ENCODE data around the gene TMEM156.
A peak's percentile ranks its signal among the peaks of the same experiment; 100 is the strongest.

DNA sequence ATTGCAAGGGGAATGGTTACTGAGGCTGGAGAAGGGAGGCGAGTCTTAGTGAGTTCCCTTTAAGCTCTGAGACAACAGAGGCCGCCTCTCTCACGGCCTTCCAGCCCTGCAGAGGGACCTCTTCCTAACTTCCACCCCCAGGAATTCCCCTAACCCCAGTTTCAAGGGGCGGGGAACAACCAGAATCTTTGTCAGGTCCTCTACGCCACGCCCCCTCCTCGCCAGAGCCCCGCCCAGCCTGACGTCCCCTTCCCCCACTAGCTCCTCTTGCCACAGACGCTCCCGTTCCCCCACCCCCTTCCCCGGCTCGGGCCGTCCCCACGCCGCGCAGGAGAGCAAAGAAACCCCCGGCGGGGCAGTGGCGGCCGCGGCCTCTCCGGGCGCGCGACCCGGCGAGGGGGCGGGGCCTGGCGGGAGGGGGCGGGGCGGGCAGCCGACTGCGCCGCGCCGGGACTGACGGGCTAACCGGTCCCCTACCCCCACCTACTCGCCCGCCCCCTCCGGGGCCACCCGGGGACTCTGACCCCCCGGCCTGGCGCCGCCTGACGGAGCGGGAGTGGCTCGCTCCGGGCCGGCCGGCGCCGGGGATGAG is 12.3 kb upstream of the TMEM156 start:
- TF ChIP-seq, protein P1, sequence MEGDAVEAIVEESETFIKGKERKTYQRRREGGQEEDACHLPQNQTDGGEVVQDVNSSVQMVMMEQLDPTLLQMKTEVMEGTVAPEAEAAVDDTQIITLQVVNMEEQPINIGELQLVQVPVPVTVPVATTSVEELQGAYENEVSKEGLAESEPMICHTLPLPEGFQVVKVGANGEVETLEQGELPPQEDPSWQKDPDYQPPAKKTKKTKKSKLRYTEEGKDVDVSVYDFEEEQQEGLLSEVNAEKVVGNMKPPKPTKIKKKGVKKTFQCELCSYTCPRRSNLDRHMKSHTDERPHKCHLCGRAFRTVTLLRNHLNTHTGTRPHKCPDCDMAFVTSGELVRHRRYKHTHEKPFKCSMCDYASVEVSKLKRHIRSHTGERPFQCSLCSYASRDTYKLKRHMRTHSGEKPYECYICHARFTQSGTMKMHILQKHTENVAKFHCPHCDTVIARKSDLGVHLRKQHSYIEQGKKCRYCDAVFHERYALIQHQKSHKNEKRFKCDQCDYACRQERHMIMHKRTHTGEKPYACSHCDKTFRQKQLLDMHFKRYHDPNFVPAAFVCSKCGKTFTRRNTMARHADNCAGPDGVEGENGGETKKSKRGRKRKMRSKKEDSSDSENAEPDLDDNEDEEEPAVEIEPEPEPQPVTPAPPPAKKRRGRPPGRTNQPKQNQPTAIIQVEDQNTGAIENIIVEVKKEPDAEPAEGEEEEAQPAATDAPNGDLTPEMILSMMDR (conservative IDR thresholded peaks at IDR 0.05; ENCODE audit: low read depth in 2 of 2): peak in 1 of 2 experiments; percentile 25; a peak in 2 of 4 replicates
- TF ChIP-seq EZH2phosphoT487 (IDR thresholded peaks at IDR 0.05; ENCODE audit: unreplicated experiment) (no peak), POLR2AphosphoS5 (IDR thresholded peaks at IDR 0.05; ENCODE audit: low read depth) (peak; percentile 50)
- TF ChIP-seq, protein P2, sequence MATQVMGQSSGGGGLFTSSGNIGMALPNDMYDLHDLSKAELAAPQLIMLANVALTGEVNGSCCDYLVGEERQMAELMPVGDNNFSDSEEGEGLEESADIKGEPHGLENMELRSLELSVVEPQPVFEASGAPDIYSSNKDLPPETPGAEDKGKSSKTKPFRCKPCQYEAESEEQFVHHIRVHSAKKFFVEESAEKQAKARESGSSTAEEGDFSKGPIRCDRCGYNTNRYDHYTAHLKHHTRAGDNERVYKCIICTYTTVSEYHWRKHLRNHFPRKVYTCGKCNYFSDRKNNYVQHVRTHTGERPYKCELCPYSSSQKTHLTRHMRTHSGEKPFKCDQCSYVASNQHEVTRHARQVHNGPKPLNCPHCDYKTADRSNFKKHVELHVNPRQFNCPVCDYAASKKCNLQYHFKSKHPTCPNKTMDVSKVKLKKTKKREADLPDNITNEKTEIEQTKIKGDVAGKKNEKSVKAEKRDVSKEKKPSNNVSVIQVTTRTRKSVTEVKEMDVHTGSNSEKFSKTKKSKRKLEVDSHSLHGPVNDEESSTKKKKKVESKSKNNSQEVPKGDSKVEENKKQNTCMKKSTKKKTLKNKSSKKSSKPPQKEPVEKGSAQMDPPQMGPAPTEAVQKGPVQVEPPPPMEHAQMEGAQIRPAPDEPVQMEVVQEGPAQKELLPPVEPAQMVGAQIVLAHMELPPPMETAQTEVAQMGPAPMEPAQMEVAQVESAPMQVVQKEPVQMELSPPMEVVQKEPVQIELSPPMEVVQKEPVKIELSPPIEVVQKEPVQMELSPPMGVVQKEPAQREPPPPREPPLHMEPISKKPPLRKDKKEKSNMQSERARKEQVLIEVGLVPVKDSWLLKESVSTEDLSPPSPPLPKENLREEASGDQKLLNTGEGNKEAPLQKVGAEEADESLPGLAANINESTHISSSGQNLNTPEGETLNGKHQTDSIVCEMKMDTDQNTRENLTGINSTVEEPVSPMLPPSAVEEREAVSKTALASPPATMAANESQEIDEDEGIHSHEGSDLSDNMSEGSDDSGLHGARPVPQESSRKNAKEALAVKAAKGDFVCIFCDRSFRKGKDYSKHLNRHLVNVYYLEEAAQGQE (IDR thresholded peaks at IDR 0.05; ENCODE audit: unreplicated experiment): no peak
